ENCODE measurements around the gene IFT88. TPM values are rescaled to one million over a fixed set of nuclear protein-coding genes. Genes with fewer than 3 reads are reported as not detected.
A peak's percentile ranks its signal among the peaks of the same experiment; 100 is the strongest.

The IFT88 gene
- total and polyA plus RNA-seq, 7 experiments from 2014 or later = 5.0 to 17.0 (median 9.8) TPM

- Histone ChIP-seq H3K27ac (ENCODE audit: low read depth, low read length) (no peak overlapping the region), H3K36me3 (ENCODE audit: control insufficient read depth in 2 of 3, insufficient read depth in 3 of 3, low read length in 3 of 3) (peaks cover 0 to 6% (median 0%) of the 10 kb centered on the region in 3 experiments), H3K27me3 (ENCODE audit: control insufficient read depth in 2 of 2, insufficient read depth in 2 of 2, low read length in 2 of 2) (no peaks in the 10 kb centered on the region), H3K4me1 (ENCODE audit: control insufficient read depth in 2 of 2, insufficient read depth in 2 of 2, low read length in 2 of 2) (no peaks in the 10 kb centered on the region), H3K4me3 (ENCODE audit: low read length) (no peak overlapping the region), H3K9me3 (ENCODE audit: control insufficient read depth in 2 of 3, low read length in 3 of 3) (no peaks in the 10 kb centered on the region)
- no peak for ATAC-seq
- intact Hi-C loops (cut with micrococcal nuclease) = no loop called here
- H3K36me3 Mint-ChIP-seq = peaks cover 0 to 32% (median 27%) of the 10 kb centered on the region in 5 donors
- peaks cover 0 to 2% (median 0%) of the 10 kb centered on the region in 11 donors for H3K9me3 Mint-ChIP-seq
- ChIA-PET CTCF (no interaction called here), POLR2A (no interaction called here)
- no peak overlapping the region for H3K4me3 Mint-ChIP-seq
- peaks cover 0 to 4% (median 2%) of the 10 kb centered on the region in 5 donors for H3K27me3 Mint-ChIP-seq
- no peak overlapping the region for H3K27ac Mint-ChIP-seq
- no peak for DNase-seq
- peaks cover 0 to 2% (median 0%) of the 10 kb centered on the region in 7 donors for H3K4me1 Mint-ChIP-seq
These were observed 160.9 kb downstream of the IFT88 start for GRCh38 chr13:20727856-20728255.

- Histone ChIP-seq H3K4me1 (ENCODE audit: control insufficient read depth in 2 of 2, insufficient read depth in 2 of 2, low read length in 2 of 2) (no peaks in the 10 kb centered on the region), H3K36me3 (ENCODE audit: control insufficient read depth in 2 of 3, insufficient read depth in 3 of 3, low read length in 3 of 3) (peaks cover 0 to 6% (median 0%) of the 10 kb centered on the region in 3 experiments), H3K27ac (ENCODE audit: low read depth, low read length) (no peak overlapping the region), H3K9me3 (ENCODE audit: control insufficient read depth in 2 of 3, low read length in 3 of 3) (no peaks in the 10 kb centered on the region), H3K27me3 (ENCODE audit: control insufficient read depth in 2 of 2, insufficient read depth in 2 of 2, low read length in 2 of 2) (no peaks in the 10 kb centered on the region), H3K4me3 (ENCODE audit: low read length) (no peak overlapping the region)
- peaks cover 0 to 2% (median 0%) of the 10 kb centered on the region in 11 donors for H3K9me3 Mint-ChIP-seq
- intact Hi-C loops (cut with micrococcal nuclease) = no loop called here
- H3K27me3 Mint-ChIP-seq = no peaks in the 10 kb centered on the region
- no peak overlapping the region for H3K4me3 Mint-ChIP-seq
- CTCF ChIA-PET = no interaction called here
- DNase-seq (no peak), ATAC-seq (no peak)
- H3K4me1 Mint-ChIP-seq = peaks cover 0 to 2% (median 0%) of the 10 kb centered on the region in 7 donors
- peaks cover 0 to 32% (median 27%) of the 10 kb centered on the region in 5 donors for H3K36me3 Mint-ChIP-seq
- POLR2A ChIA-PET = no interaction called here
- no peak overlapping the region for H3K27ac Mint-ChIP-seq
These were observed 161.8 kb downstream of the IFT88 start for GRCh38 chr13:20728579-20729311.

GRCh38 chr13:20729633-20730585, 163.0 kb downstream of the IFT88 start:
- no peak overlapping the region for H3K27ac ChIP-seq (ENCODE audit: low read depth, low read length)
- Mint-ChIP-seq H3K4me3 (no peak overlapping the region), H3K9me3 (peaks cover 0 to 2% (median 0%) of the 10 kb centered on the region in 11 donors), H3K4me1 (peaks cover 0 to 2% (median 0%) of the 10 kb centered on the region in 7 donors), H3K27me3 (no peaks in the 10 kb centered on the region), H3K27ac (peak overlapping the region in 1 of 9 donors; percentile 9), H3K36me3 (peaks cover 0 to 38% (median 32%) of the 10 kb centered on the region in 5 donors)
- H3K27me3 ChIP-seq (ENCODE audit: control insufficient read depth in 2 of 2, insufficient read depth in 2 of 2, low read length in 2 of 2) = no peaks in the 10 kb centered on the region
- peaks cover 0 to 6% (median 0%) of the 10 kb centered on the region in 3 experiments for H3K36me3 ChIP-seq (ENCODE audit: control insufficient read depth in 2 of 3, insufficient read depth in 3 of 3, low read length in 3 of 3)
- H3K4me1 ChIP-seq (ENCODE audit: control insufficient read depth in 2 of 2, insufficient read depth in 2 of 2, low read length in 2 of 2) = no peaks in the 10 kb centered on the region
- intact Hi-C loops (cut with micrococcal nuclease) = no loop called here
- H3K9me3 ChIP-seq (ENCODE audit: control insufficient read depth in 2 of 3, low read length in 3 of 3) = no peaks in the 10 kb centered on the region
- ChIA-PET CTCF (no interaction called here), POLR2A (no interaction called here)
- no peak overlapping the region for H3K4me3 ChIP-seq (ENCODE audit: low read length)
- no peak for DNase-seq
- no peak for ATAC-seq

- H3K27me3 Mint-ChIP-seq = no peaks in the 10 kb centered on the region
- H3K9me3 ChIP-seq (ENCODE audit: control insufficient read depth in 2 of 3, low read length in 3 of 3) = peaks cover 0 to 7% (median 0%) of the 10 kb centered on the region in 3 experiments
- H3K9me3 Mint-ChIP-seq = peaks cover 0 to 28% (median 6%) of the 10 kb centered on the region in 11 donors
- DNase-seq = no peak
- no peaks in the 10 kb centered on the region for H3K27me3 ChIP-seq (ENCODE audit: control insufficient read depth in 2 of 2, insufficient read depth in 2 of 2, low read length in 2 of 2)
- H3K4me3 ChIP-seq (ENCODE audit: low read length) = no peak overlapping the region
- no peaks in the 10 kb centered on the region for H3K4me1 ChIP-seq (ENCODE audit: control insufficient read depth in 2 of 2, insufficient read depth in 2 of 2, low read length in 2 of 2)
- ChIA-PET POLR2A (no interaction called here), CTCF (no interaction called here)
- intact Hi-C loops (cut with micrococcal nuclease) = no loop called here
- ATAC-seq = no peak
- H3K27ac Mint-ChIP-seq = no peak overlapping the region
- peaks cover 4 to 43% (median 28%) of the 10 kb centered on the region in 5 donors for H3K36me3 Mint-ChIP-seq
- H3K27ac ChIP-seq (ENCODE audit: low read depth, low read length) = no peak overlapping the region
- peaks cover 0 to 5% (median 0%) of the 10 kb centered on the region in 7 donors for H3K4me1 Mint-ChIP-seq
- no peak overlapping the region for H3K4me3 Mint-ChIP-seq
- H3K36me3 ChIP-seq (ENCODE audit: control insufficient read depth in 2 of 3, insufficient read depth in 3 of 3, low read length in 3 of 3) = no peaks in the 10 kb centered on the region
These were observed 171.7 kb downstream of the IFT88 start for GRCh38 chr13:20738616-20739015.

GRCh38 chr13:20740021-20740420, 173.1 kb downstream of the IFT88 start:
- Histone ChIP-seq H3K36me3 (ENCODE audit: control insufficient read depth in 2 of 3, insufficient read depth in 3 of 3, low read length in 3 of 3) (no peaks in the 10 kb centered on the region), H3K27me3 (ENCODE audit: control insufficient read depth in 2 of 2, insufficient read depth in 2 of 2, low read length in 2 of 2) (no peaks in the 10 kb centered on the region), H3K9me3 (ENCODE audit: control insufficient read depth in 2 of 3, low read length in 3 of 3) (peaks cover 0 to 7% (median 0%) of the 10 kb centered on the region in 3 experiments), H3K4me3 (ENCODE audit: low read length) (no peak overlapping the region), H3K4me1 (ENCODE audit: control insufficient read depth in 2 of 2, insufficient read depth in 2 of 2, low read length in 2 of 2) (no peaks in the 10 kb centered on the region), H3K27ac (ENCODE audit: low read depth, low read length) (no peak overlapping the region)
- no peak for ATAC-seq
- H3K4me3 Mint-ChIP-seq = no peak overlapping the region
- DNase-seq = no peak
- no peak overlapping the region for H3K27ac Mint-ChIP-seq
- H3K27me3 Mint-ChIP-seq = no peaks in the 10 kb centered on the region
- intact Hi-C loops (cut with micrococcal nuclease) = no loop called here
- H3K9me3 Mint-ChIP-seq = peaks cover 0 to 42% (median 8%) of the 10 kb centered on the region in 11 donors
- POLR2A ChIA-PET = no interaction called here
- H3K4me1 Mint-ChIP-seq = peaks cover 0 to 5% (median 0%) of the 10 kb centered on the region in 7 donors
- CTCF ChIA-PET = interaction anchor here (0.6 kb wide), 1 partner anchor 813 kb away, joined by 3 read pairs; no protein-coding TSS in a partner anchor
- peaks cover 4 to 37% (median 27%) of the 10 kb centered on the region in 5 donors for H3K36me3 Mint-ChIP-seq

Data from naive thymus-derived CD4-positive, alpha-beta T cell (primary cell).